Activated CD4-positive, alpha-beta T cell treated with anti-CD3 and anti-CD28 coated beads, Interleukin-2, amount 10 ng/mL, durations not matched to agents 24 days and 14 days (primary cell): Measurements from ENCODE around the gene DIP2C. TPM values are rescaled to one million over a fixed set of nuclear protein-coding genes. Genes with fewer than 3 reads are reported as not detected.
"Not testable (repeated sequence)": the region's sequence is repeated elsewhere in the genome, so short reads cannot be mapped to it uniquely, and the experiment has no call there.

ENCODE experiments used
- DNase-seq: peaks from one replicate; pipeline ENCODE4 v3.0.0; 2022
- H3K27ac Mint-ChIP-seq: one replicate; pipeline ENCODE4 v1.8.0; 2022; ENCODE audit warnings: mild to moderate bottlenecking, mixed read lengths
- H3K27me3 Mint-ChIP-seq: one replicate; pipeline ENCODE4 v1.8.0; 2022; ENCODE audit warnings: mixed read lengths
- H3K36me3 Mint-ChIP-seq: one replicate; pipeline ENCODE4 v1.8.0; 2022; ENCODE audit warnings: low read depth, mild to moderate bottlenecking, mixed read lengths
- H3K4me1 Mint-ChIP-seq: one replicate; pipeline ENCODE4 v1.8.0; 2021; ENCODE audit warnings: mixed read lengths
- H3K4me3 Mint-ChIP-seq: one replicate; pipeline ENCODE4 v1.8.0; 2022; ENCODE audit warnings: mild to moderate bottlenecking, moderate library complexity, mixed read lengths
- H3K9me3 Mint-ChIP-seq: one replicate; pipeline ENCODE4 v1.8.0; 2021; ENCODE audit warnings: mixed read lengths
- intact Hi-C: fragments of 100-400 bp; cut with micrococcal nuclease; formaldehyde crosslinking; loops from one replicate; pipeline ENCODE4 v1.15.1; 2023
- total RNA-seq: library from RNA; stranded (reverse); gene quantifications from 2 replicates; pipeline ENCODE4 v1.2.3, GENCODE V29; 2022

The DIP2C gene
- total RNA-seq, 1 donor from 2014 or later: 1.4 TPM

GRCh38 chr10:451021-451471, 238.4 kb downstream of the DIP2C start:
- H3K27me3 Mint-ChIP-seq: peaks cover 13% of the 10 kb centered on the region
- H3K4me3 Mint-ChIP-seq: peak overlapping the region; percentile 70
- intact Hi-C loops: no loop called here
- H3K9me3 Mint-ChIP-seq: no peaks in the 10 kb centered on the region
- H3K27ac Mint-ChIP-seq: peak overlapping the region; percentile 41
- DNase-seq: peak; percentile 89
- no peaks in the 10 kb centered on the region for H3K36me3 Mint-ChIP-seq
- peaks cover 18% of the 10 kb centered on the region for H3K4me1 Mint-ChIP-seq

GRCh38 chr10:450463-450862, 239.0 kb downstream of the DIP2C start:
- no peak overlapping the region for H3K27ac Mint-ChIP-seq
- DNase-seq: peak; percentile 55
- H3K36me3 Mint-ChIP-seq: no peaks in the 10 kb centered on the region
- H3K4me3 Mint-ChIP-seq: peak overlapping the region; percentile 70
- no peaks in the 10 kb centered on the region for H3K9me3 Mint-ChIP-seq
- intact Hi-C loops: no loop called here
- peaks cover 13% of the 10 kb centered on the region for H3K27me3 Mint-ChIP-seq
- peaks cover 18% of the 10 kb centered on the region for H3K4me1 Mint-ChIP-seq

- intact Hi-C loops, H3K4me3 Mint-ChIP-seq, H3K27ac Mint-ChIP-seq, DNase-seq, H3K36me3 Mint-ChIP-seq, H3K9me3 Mint-ChIP-seq: not testable (repeated sequence)
- Mint-ChIP-seq H3K27me3 (peaks cover 13% of the 10 kb centered on the region), H3K4me1 (peaks cover 16% of the 10 kb centered on the region)
These were observed 240.1 kb downstream of the DIP2C start for GRCh38 chr10:449331-449730.

- H3K4me1 Mint-ChIP-seq: no peaks in the 10 kb centered on the region
- intact Hi-C loops: no loop called here
- peaks cover 3% of the 10 kb centered on the region for H3K36me3 Mint-ChIP-seq
- no peak overlapping the region for H3K4me3 Mint-ChIP-seq
- no peaks in the 10 kb centered on the region for H3K9me3 Mint-ChIP-seq
- no peak overlapping the region for H3K27ac Mint-ChIP-seq
- no peak for DNase-seq
- peaks cover 4% of the 10 kb centered on the region for H3K27me3 Mint-ChIP-seq
These were observed 246.0 kb downstream of the DIP2C start for GRCh38 chr10:443459-443858.

GRCh38 chr10:442209-442608, 247.3 kb downstream of the DIP2C start:
- H3K27ac Mint-ChIP-seq: no peak overlapping the region
- no peaks in the 10 kb centered on the region for H3K9me3 Mint-ChIP-seq
- peak; percentile 49 for DNase-seq
- H3K36me3 Mint-ChIP-seq: peaks cover 5% of the 10 kb centered on the region
- intact Hi-C loops: no loop called here
- peaks cover 4% of the 10 kb centered on the region for H3K27me3 Mint-ChIP-seq
- H3K4me3 Mint-ChIP-seq: no peak overlapping the region
- H3K4me1 Mint-ChIP-seq: peaks cover 8% of the 10 kb centered on the region

- Mint-ChIP-seq H3K4me3 (no peak overlapping the region), H3K9me3 (no peaks in the 10 kb centered on the region), H3K27ac (no peak overlapping the region), H3K27me3 (peaks cover 4% of the 10 kb centered on the region), H3K4me1 (peaks cover 10% of the 10 kb centered on the region), H3K36me3 (peaks cover 5% of the 10 kb centered on the region)
- intact Hi-C loops: no loop called here
- DNase-seq: no peak
These were observed 247.8 kb downstream of the DIP2C start for GRCh38 chr10:441659-442058.

GRCh38 chr10:440127-440526, 249.3 kb downstream of the DIP2C start:
- Mint-ChIP-seq H3K36me3 (peaks cover 5% of the 10 kb centered on the region), H3K4me3 (no peak overlapping the region), H3K4me1 (peaks cover 10% of the 10 kb centered on the region), H3K27me3 (peaks cover 4% of the 10 kb centered on the region), H3K9me3 (no peaks in the 10 kb centered on the region), H3K27ac (no peak overlapping the region)
- DNase-seq: no peak
- intact Hi-C loops: no loop called here

- Mint-ChIP-seq H3K9me3 (no peaks in the 10 kb centered on the region), H3K27me3 (peaks cover 14% of the 10 kb centered on the region), H3K27ac (no peak overlapping the region), H3K36me3 (peaks cover 5% of the 10 kb centered on the region), H3K4me3 (no peak overlapping the region), H3K4me1 (peaks cover 17% of the 10 kb centered on the region)
- no peak for DNase-seq
- intact Hi-C loops: no loop called here
These were observed 251.6 kb downstream of the DIP2C start for GRCh38 chr10:437698-438490.

GRCh38 chr10:436911-437665, 252.4 kb downstream of the DIP2C start:
- Mint-ChIP-seq H3K4me3 (peak overlapping the region; percentile 24), H3K27ac (peak overlapping the region; percentile 10)
- intact Hi-C loops: no loop called here

GRCh38 chr10:436013-436697, 253.3 kb downstream of the DIP2C start:
- Mint-ChIP-seq H3K4me1 (peaks cover 17% of the 10 kb centered on the region), H3K27me3 (peaks cover 14% of the 10 kb centered on the region), H3K27ac (no peak overlapping the region), H3K36me3 (peaks cover 5% of the 10 kb centered on the region), H3K4me3 (no peak overlapping the region), H3K9me3 (no peaks in the 10 kb centered on the region)
- intact Hi-C loops: no loop called here
- peak; percentile 45 for DNase-seq

More at GRCh38 chr10:436911-437665, 252.4 kb downstream of the DIP2C start:
- peak; percentile 54 for DNase-seq
- peaks cover 5% of the 10 kb centered on the region for H3K36me3 Mint-ChIP-seq
- H3K27me3 Mint-ChIP-seq: peaks cover 14% of the 10 kb centered on the region
- no peaks in the 10 kb centered on the region for H3K9me3 Mint-ChIP-seq
- peaks cover 17% of the 10 kb centered on the region for H3K4me1 Mint-ChIP-seq

GRCh38 chr10:435397-435796, 254.1 kb downstream of the DIP2C start:
- Mint-ChIP-seq H3K9me3 (no peaks in the 10 kb centered on the region), H3K27me3 (peaks cover 14% of the 10 kb centered on the region), H3K4me3 (no peak overlapping the region), H3K27ac (no peak overlapping the region), H3K36me3 (peaks cover 5% of the 10 kb centered on the region), H3K4me1 (peaks cover 17% of the 10 kb centered on the region)
- DNase-seq: no peak
- intact Hi-C loops: no loop called here

GRCh38 chr10:429696-430095, 259.8 kb downstream of the DIP2C start:
- Mint-ChIP-seq H3K36me3 (no peaks in the 10 kb centered on the region), H3K9me3 (no peaks in the 10 kb centered on the region), H3K27me3 (peaks cover 19% of the 10 kb centered on the region), H3K4me3 (no peak overlapping the region), H3K4me1 (peaks cover 3% of the 10 kb centered on the region), H3K27ac (peak overlapping the region; percentile 9)
- intact Hi-C loops: no loop called here
- no peak for DNase-seq

GRCh38 chr10:427761-428519, 261.5 kb downstream of the DIP2C start:
- Mint-ChIP-seq H3K36me3 (no peaks in the 10 kb centered on the region), H3K9me3 (no peaks in the 10 kb centered on the region), H3K27ac (no peak overlapping the region), H3K4me3 (no peak overlapping the region), H3K27me3 (peaks cover 12% of the 10 kb centered on the region), H3K4me1 (no peaks in the 10 kb centered on the region)
- no peak for DNase-seq
- intact Hi-C loops: no loop called here
